ENCODE results near the gene LYZL6. TPM values are rescaled to one million over a fixed set of nuclear protein-coding genes. Genes with fewer than 3 reads are reported as not detected.

Gene LYZL6, protein sequence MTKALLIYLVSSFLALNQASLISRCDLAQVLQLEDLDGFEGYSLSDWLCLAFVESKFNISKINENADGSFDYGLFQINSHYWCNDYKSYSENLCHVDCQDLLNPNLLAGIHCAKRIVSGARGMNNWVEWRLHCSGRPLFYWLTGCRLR
- total RNA-seq: not detected
- long read RNA-seq: 0 reads

- H3K27ac ChIP-seq: no peak within 1 kb of the TSS
- H3K4me1 ChIP-seq: no peaks in the 10 kb centered on the region
- ATAC-seq: no peak
- H3K27me3 ChIP-seq (ENCODE audit: low read depth): no peaks in the 10 kb centered on the region
- H3K9me3 ChIP-seq: no peaks in the 10 kb centered on the region
- H3K36me3 ChIP-seq: no peaks in the 10 kb centered on the region
- no peak for DNase-seq
- no peak for TF ChIP-seq CTCF (IDR thresholded peaks at IDR 0.05)
- H3K4me3 ChIP-seq: no peak within 1 kb of the TSS
- intact Hi-C loops (cut with DNase I): no loop called here
Observed at GRCh38 chr17:35943537-35943936, at the start of gene LYZL6. LYZL6 (minus strand) TSS chr17:35943713; CDS start chr17:35939356, 4,357 bp downstream.

GRCh38 chr17:35991075-35991474 is 47.6 kb upstream of the LYZL6 start:
- no peaks in the 10 kb centered on the region for H3K9me3 ChIP-seq
- no peak for TF ChIP-seq CTCF (IDR thresholded peaks at IDR 0.05)
- no peak for DNase-seq
- H3K36me3 ChIP-seq: no peaks in the 10 kb centered on the region
- H3K27ac ChIP-seq: no peak overlapping the region
- no peaks in the 10 kb centered on the region for H3K27me3 ChIP-seq (ENCODE audit: low read depth)
- intact Hi-C loops (cut with DNase I): no loop called here
- no peak for ATAC-seq
- H3K4me1 ChIP-seq: peaks cover 8% of the 10 kb centered on the region
- H3K4me3 ChIP-seq: no peak overlapping the region

DNA sequence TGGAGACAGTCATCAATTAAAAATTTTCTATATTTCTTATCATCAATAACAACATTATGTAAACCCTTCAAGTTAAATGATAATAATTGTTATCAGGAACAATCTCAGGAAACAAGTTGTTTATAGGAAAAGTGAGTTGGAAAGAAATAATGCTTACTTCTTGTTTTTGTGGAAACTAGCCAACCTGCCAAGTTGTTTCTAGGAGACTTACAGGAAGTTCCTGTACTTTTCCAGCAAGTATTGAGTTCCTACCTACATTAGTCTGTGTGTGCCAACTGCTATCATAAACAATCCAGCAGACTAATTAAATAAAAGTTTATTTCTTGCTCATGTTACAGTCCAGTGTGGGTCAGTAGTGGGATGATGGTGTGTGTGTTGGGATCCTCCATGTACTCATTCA is 44.7 kb upstream of the LYZL6 start:
- Histone ChIP-seq H3K4me3 (no peak overlapping the region), H3K36me3 (no peaks in the 10 kb centered on the region), H3K9me3 (no peaks in the 10 kb centered on the region), H3K27ac (no peak overlapping the region), H3K4me1 (peaks cover 8% of the 10 kb centered on the region), H3K27me3 (ENCODE audit: low read depth) (no peaks in the 10 kb centered on the region)
- peak in 1 of 2 donors; percentile 42 for ATAC-seq
- no peak for TF ChIP-seq CTCF (IDR thresholded peaks at IDR 0.05)
- no peak for DNase-seq
- intact Hi-C loops (cut with DNase I): no loop called here

DNA sequence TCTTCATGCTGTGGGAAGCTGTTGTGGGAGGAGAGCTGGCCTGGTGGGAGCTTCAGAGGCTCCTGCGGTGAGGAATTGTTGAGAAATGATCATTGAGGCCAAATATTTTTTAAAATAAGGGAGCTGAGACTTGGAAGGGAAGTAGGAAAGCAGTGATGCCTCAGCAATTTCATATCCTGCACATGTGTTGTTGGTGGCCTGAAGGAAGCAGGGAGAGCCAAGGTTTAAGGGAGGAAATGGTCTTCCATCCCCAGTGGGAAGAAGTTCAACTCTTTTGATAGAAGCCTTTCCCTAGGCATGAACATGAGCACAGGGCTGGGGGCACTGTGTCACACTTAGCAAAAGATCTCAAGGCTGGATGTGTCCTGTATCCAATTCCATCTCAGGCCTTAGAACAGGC is 43.1 kb upstream of the LYZL6 start, which contains the start of gene CCL14:
TSS of gene CCL14 (minus strand) at position 87 of the 400 bp plus-strand sequence. CDS start at position 7, 80 bp downstream.
- intact Hi-C loops (cut with DNase I): no loop called here
- no peak within 1 kb of the TSS for H3K27ac ChIP-seq
- H3K4me3 ChIP-seq: peak within 1 kb of the TSS; percentile 27
- ATAC-seq (no peak), DNase-seq (no peak)
- H3K4me1 ChIP-seq: peaks cover 8% of the 10 kb centered on the region
- H3K36me3 ChIP-seq: no peaks in the 10 kb centered on the region
- no peaks in the 10 kb centered on the region for H3K27me3 ChIP-seq (ENCODE audit: low read depth)
- no peaks in the 10 kb centered on the region for H3K9me3 ChIP-seq
- TF ChIP-seq CTCF (IDR thresholded peaks at IDR 0.05): no peak

DNA sequence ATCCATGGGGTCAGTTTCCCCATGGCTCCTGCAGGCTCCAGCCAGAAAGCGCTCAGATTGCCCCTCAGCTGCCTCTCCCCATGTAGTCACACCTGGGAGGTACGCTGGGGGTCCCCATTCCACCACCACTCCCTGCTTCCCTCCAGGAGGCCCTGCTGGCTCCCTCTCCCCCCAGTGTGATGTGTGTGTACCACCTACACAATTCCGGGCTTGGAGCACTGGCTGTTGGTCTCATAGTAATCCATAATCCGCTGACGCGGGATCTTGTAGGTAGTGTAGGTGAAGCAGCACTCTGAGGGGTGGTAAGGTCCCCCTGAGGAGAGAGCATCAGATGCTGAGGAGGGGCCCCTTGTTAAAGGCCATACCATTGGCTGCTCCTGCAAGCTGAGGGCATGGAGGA is 40.6 kb upstream of the LYZL6 start:
- Histone ChIP-seq H3K4me1 (peaks cover 8% of the 10 kb centered on the region), H3K4me3 (peak overlapping the region; percentile 27), H3K36me3 (no peaks in the 10 kb centered on the region), H3K9me3 (no peaks in the 10 kb centered on the region), H3K27ac (no peak overlapping the region), H3K27me3 (ENCODE audit: low read depth) (no peaks in the 10 kb centered on the region)
- ATAC-seq (no peak), DNase-seq (no peak)
- no peak for TF ChIP-seq CTCF (IDR thresholded peaks at IDR 0.05)
- intact Hi-C loops (cut with DNase I): no loop called here
